SU-DHL-6 (cell line): Measurements from ENCODE around the gene SYNDIG1.

Source experiments
- H2AFZ ChIP-seq: fragments of 200-600 bp; sonication (generic); 2 replicates; pipeline ENCODE4 v1.6.1; 2014; ENCODE audit warnings: low read depth, mild to moderate bottlenecking, moderate library complexity, mixed read lengths, antibody characterized with exemption, low read length; ENCODE audit not compliant: severe bottlenecking
- H3F3A ChIP-seq: fragments of 200-600 bp; shearing (Covaris generic); 2 replicates; pipeline ENCODE4 v1.6.0; 2016; ENCODE audit warnings: antibody characterized with exemption, mild to moderate bottlenecking; ENCODE audit not compliant: insufficient read depth
- H3K27ac ChIP-seq: fragments of 200-600 bp; sonication (generic); 2 replicates; pipeline ENCODE4 v1.5.1; 2016; ENCODE audit warnings: low read depth, mild to moderate bottlenecking, low read length, moderate library complexity, mixed read lengths
- H3K27me3 ChIP-seq: fragments of 200-600 bp; sonication (generic), shearing (Covaris generic); 2 replicates; pipeline ENCODE4 v1.6.0; 2014; ENCODE audit warnings: mild to moderate bottlenecking, low read length
- H3K36me3 ChIP-seq: fragments of 200-600 bp; sonication (generic); 2 replicates; pipeline ENCODE4 v1.6.1; 2014; ENCODE audit warnings: mild to moderate bottlenecking, low read length, mixed read lengths
- H3K4me2 ChIP-seq: fragments of 300-600, 200-600 bp; shearing (Covaris generic), sonication (generic); 2 replicates; pipeline ENCODE4 v1.6.0; 2014; ENCODE audit warnings: low read length, low read depth, mild to moderate bottlenecking; ENCODE audit not compliant: poor library complexity, severe bottlenecking
- H3K4me3 ChIP-seq: fragments of 200-600 bp; sonication (generic); 2 replicates; pipeline ENCODE4 v1.5.1; 2014; ENCODE audit warnings: antibody characterized with exemption, low read length, mild to moderate bottlenecking, mixed read lengths; ENCODE audit not compliant: insufficient read depth, poor library complexity, severe bottlenecking
- H3K79me2 ChIP-seq: fragments of 200-600 bp; sonication (generic); 2 replicates; pipeline ENCODE4 v1.6.1; 2014; ENCODE audit warnings: mild to moderate bottlenecking, low read length, moderate library complexity; ENCODE audit not compliant: insufficient read depth
- H3K9ac ChIP-seq: fragments of 200-600 bp; sonication (generic); 2 replicates; pipeline ENCODE4 v1.7.0; 2014; ENCODE audit warnings: mild to moderate bottlenecking, low read length
- H3K9me2 ChIP-seq: fragments of 200-600 bp; sonication (generic); replicated peaks from 2 replicates; pipeline ENCODE4 v1.6.1; 2014; ENCODE audit warnings: low read length; ENCODE audit not compliant: insufficient read depth
- H3K9me3 ChIP-seq: fragments of 200-600 bp; sonication (generic); 2 replicates; pipeline ENCODE4 v1.6.1; 2014; ENCODE audit warnings: low read length, mixed read lengths; ENCODE audit not compliant: insufficient read depth
- H4K20me1 ChIP-seq: fragments of 200-600 bp; sonication (generic); 2 replicates; pipeline ENCODE4 v1.6.1; 2014; ENCODE audit warnings: low read depth, mild to moderate bottlenecking, antibody characterized with exemption, low read length, moderate library complexity, mixed read lengths
- CTCF ChIP-seq: fragments of 200-600 bp; sonication (generic); IDR thresholded peaks from one replicate; pipeline ENCODE4 v1.5.1; 2017; ENCODE audit warnings: antibody characterized with exemption, mild to moderate bottlenecking, low read length, moderate library complexity; ENCODE audit not compliant: insufficient read depth, poor library complexity, severe bottlenecking
- EZH2phosphoT487 ChIP-seq: fragments of 200-600 bp; sonication (generic), shearing (Covaris generic); conservative IDR thresholded peaks from 2 replicates; pipeline ENCODE4 v1.6.1; 2018; ENCODE audit warnings: mild to moderate bottlenecking, antibody characterized with exemption, low read length, moderate library complexity, mixed read lengths

The SYNDIG1 gene

GRCh38 chr20:24673678-24674570 lies 204.5 kb downstream of the SYNDIG1 start:
- Histone ChIP-seq H3K4me2 (no peak overlapping the region), H4K20me1 (no peaks in the 10 kb centered on the region), H3K9me2 (no peaks in the 10 kb centered on the region), H3K27ac (no peak overlapping the region), H3F3A (no peaks in the 10 kb centered on the region), H2AFZ (no peak overlapping the region), H3K4me3 (no peak overlapping the region), H3K79me2 (no peaks in the 10 kb centered on the region), H3K27me3 (no peaks in the 10 kb centered on the region), H3K9ac (no peak overlapping the region), H3K9me3 (no peaks in the 10 kb centered on the region), H3K36me3 (no peaks in the 10 kb centered on the region)
- TF ChIP-seq EZH2phosphoT487 (no peak), CTCF (no peak)

- Histone ChIP-seq H3K9me2 (no peaks in the 10 kb centered on the region), H2AFZ (no peak overlapping the region), H3F3A (no peaks in the 10 kb centered on the region), H4K20me1 (no peaks in the 10 kb centered on the region), H3K9me3 (no peaks in the 10 kb centered on the region), H3K36me3 (no peaks in the 10 kb centered on the region), H3K27ac (no peak overlapping the region), H3K4me3 (no peak overlapping the region), H3K4me2 (no peak overlapping the region), H3K79me2 (no peaks in the 10 kb centered on the region), H3K27me3 (no peaks in the 10 kb centered on the region), H3K9ac (no peak overlapping the region)
- TF ChIP-seq EZH2phosphoT487 (no peak), CTCF (no peak)
Observed at GRCh38 chr20:24674921-24675605, 205.6 kb downstream of the SYNDIG1 start.

- H3K79me2 ChIP-seq, result no peaks in the 10 kb centered on the region
- H2AFZ ChIP-seq, result no peak overlapping the region
- H3K36me3 ChIP-seq, result no peaks in the 10 kb centered on the region
- no peak overlapping the region for H3K4me3 ChIP-seq
- H3K9me3 ChIP-seq, result no peaks in the 10 kb centered on the region
- no peaks in the 10 kb centered on the region for H3F3A ChIP-seq
- H3K27ac ChIP-seq, result no peak overlapping the region
- H3K4me2 ChIP-seq, result no peak overlapping the region
- no peak overlapping the region for H3K9ac ChIP-seq
- no peak for TF ChIP-seq CTCF
- no peak for TF ChIP-seq EZH2phosphoT487
- H4K20me1 ChIP-seq, result no peaks in the 10 kb centered on the region
- no peaks in the 10 kb centered on the region for H3K9me2 ChIP-seq
- H3K27me3 ChIP-seq, result no peaks in the 10 kb centered on the region
Observed at GRCh38 chr20:24675651-24676352, 206.4 kb downstream of the SYNDIG1 start.
